Neural progenitor cell (in vitro differentiated cells): Measurements from ENCODE around the gene WNK1. TPM values are rescaled to one million over a fixed set of nuclear protein-coding genes. Genes with fewer than 3 reads are reported as not detected.

Experiments used
- DNase-seq: peaks from one replicate; pipeline ENCODE4 v3.0.0-alpha.2; 2016; ENCODE audit warnings: low spot score
- H2AFZ ChIP-seq: fragments of 200-600 bp; sonication (generic); replicated peaks from 2 replicates; pipeline ENCODE4 v1.6.1; 2016; ENCODE audit warnings: antibody characterized with exemption
- H3F3A ChIP-seq: fragments of 200-600 bp; sonication (generic); 2 replicates; pipeline ENCODE4 v1.6.1; 2016; ENCODE audit warnings: antibody characterized with exemption, low read depth
- H3K27ac ChIP-seq: fragments of 200-600 bp; sonication (generic); 2 replicates; pipeline ENCODE4 v1.5.1; 2016; ENCODE audit warnings: mild to moderate bottlenecking
- H3K27me3 ChIP-seq: fragments of 200-600 bp; sonication (generic); 2 replicates; pipeline ENCODE4 v1.6.1; 2016; ENCODE audit warnings: mild to moderate bottlenecking, moderate library complexity
- H3K36me3 ChIP-seq: fragments of 200-600 bp; sonication (generic); 2 replicates; pipeline ENCODE4 v1.5.1; 2016
- H3K4me1 ChIP-seq: fragments of 200-600 bp; sonication (generic); 2 replicates; pipeline ENCODE4 v1.6.1; 2016; ENCODE audit warnings: mixed run types
- H3K4me2 ChIP-seq: fragments of 200-600 bp; sonication (generic); 2 replicates; pipeline ENCODE4 v1.6.1; 2016
- H3K4me3 ChIP-seq: fragments of 200-600 bp; sonication (generic); 2 replicates; pipeline ENCODE4 v1.5.1; 2016
- H3K79me2 ChIP-seq: fragments of 200-600 bp; sonication (generic); 2 replicates; pipeline ENCODE4 v1.6.1; 2016; ENCODE audit warnings: low read depth
- H3K9ac ChIP-seq: fragments of 200-600 bp; sonication (generic); 2 replicates; pipeline ENCODE4 v1.6.1; 2016
- H3K9me3 ChIP-seq: fragments of 200-600 bp; sonication (generic); 2 replicates; pipeline ENCODE4 v1.5.1; 2016; ENCODE audit warnings: low read depth
- H4K20me1 ChIP-seq: fragments of 200-600 bp; sonication (generic); 2 replicates; pipeline ENCODE4 v1.6.1; 2016; ENCODE audit warnings: low read depth
- H3K27ac Mint-ChIP-seq: 3 replicates; pipeline ENCODE4 v1.8.0; 2021; ENCODE audit warnings: mixed read lengths
- H3K27me3 Mint-ChIP-seq: 2 replicates; pipeline ENCODE4 v1.8.0; 2022; ENCODE audit warnings: low read depth, mild to moderate bottlenecking, inconsistent platforms, moderate library complexity, mixed read lengths; ENCODE audit not compliant: insufficient read depth
- H3K36me3 Mint-ChIP-seq: 3 replicates; pipeline ENCODE4 v1.8.0; 2021; ENCODE audit warnings: mixed read lengths
- H3K4me1 Mint-ChIP-seq: 3 replicates; pipeline ENCODE4 v1.8.0; 2021; ENCODE audit warnings: mixed read lengths
- H3K4me3 Mint-ChIP-seq: 3 replicates; pipeline ENCODE4 v1.8.0; 2021; ENCODE audit warnings: mild to moderate bottlenecking, moderate library complexity, mixed read lengths
- H3K9me3 Mint-ChIP-seq: 3 replicates; pipeline ENCODE4 v1.8.0; 2020; ENCODE audit warnings: mixed read lengths
- EZH2 ChIP-seq: fragments of 200-600 bp; sonication (generic); IDR thresholded peaks from 2 replicates; pipeline ENCODE4 v1.6.1; 2017; ENCODE audit warnings: antibody characterized with exemption, mild to moderate bottlenecking, moderate library complexity
- EZH2phosphoT487 ChIP-seq: fragments of 200-600 bp; sonication (generic); IDR thresholded peaks from 2 replicates; pipeline ENCODE4 v1.6.1; 2017; ENCODE audit warnings: antibody characterized with exemption
- total RNA-seq: library from RNA; depleted of rRNA; stranded (reverse); fragments of >200 nt; gene quantifications from 2 replicates; pipeline ENCODE4 v1.2.3, GENCODE V29; 2015; ENCODE audit warnings: low replicate concordance
- TF ChIP-seq, protein P1 (sequence below): fragments of 200-600 bp; sonication (generic); IDR thresholded peaks from 2 replicates; pipeline ENCODE4 v1.5.1; 2017; ENCODE audit warnings: antibody characterized with exemption, mild to moderate bottlenecking

The WNK1 gene
- total RNA-seq, 1 donor from 2014 or later: 73.1 TPM

DNA sequence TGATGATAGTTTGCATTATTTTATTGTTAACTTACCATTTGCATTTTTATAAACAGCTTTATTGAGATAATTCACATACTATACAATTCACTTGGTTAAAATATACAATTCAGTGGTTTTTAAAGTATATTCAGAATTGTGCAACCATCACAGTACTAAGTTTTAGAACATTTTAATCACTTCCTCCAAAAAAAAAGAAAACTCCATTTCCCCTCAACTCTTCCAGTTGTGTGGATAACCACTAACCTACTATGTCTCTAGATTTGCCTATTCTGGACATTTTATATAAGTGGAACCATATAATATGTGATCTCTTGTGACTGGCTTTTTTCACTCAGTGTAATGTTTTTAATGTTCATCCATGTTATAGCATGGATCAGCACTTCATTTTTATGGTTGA, 41.3 kb downstream of the WNK1 start:
- no peak overlapping the region for H3K4me3 Mint-ChIP-seq
- no peak for TF ChIP-seq EZH2phosphoT487
- TF ChIP-seq, protein P1, sequence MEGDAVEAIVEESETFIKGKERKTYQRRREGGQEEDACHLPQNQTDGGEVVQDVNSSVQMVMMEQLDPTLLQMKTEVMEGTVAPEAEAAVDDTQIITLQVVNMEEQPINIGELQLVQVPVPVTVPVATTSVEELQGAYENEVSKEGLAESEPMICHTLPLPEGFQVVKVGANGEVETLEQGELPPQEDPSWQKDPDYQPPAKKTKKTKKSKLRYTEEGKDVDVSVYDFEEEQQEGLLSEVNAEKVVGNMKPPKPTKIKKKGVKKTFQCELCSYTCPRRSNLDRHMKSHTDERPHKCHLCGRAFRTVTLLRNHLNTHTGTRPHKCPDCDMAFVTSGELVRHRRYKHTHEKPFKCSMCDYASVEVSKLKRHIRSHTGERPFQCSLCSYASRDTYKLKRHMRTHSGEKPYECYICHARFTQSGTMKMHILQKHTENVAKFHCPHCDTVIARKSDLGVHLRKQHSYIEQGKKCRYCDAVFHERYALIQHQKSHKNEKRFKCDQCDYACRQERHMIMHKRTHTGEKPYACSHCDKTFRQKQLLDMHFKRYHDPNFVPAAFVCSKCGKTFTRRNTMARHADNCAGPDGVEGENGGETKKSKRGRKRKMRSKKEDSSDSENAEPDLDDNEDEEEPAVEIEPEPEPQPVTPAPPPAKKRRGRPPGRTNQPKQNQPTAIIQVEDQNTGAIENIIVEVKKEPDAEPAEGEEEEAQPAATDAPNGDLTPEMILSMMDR: no peak
- no peak for TF ChIP-seq EZH2
- no peaks in the 10 kb centered on the region for H3K4me1 ChIP-seq
- no peak for DNase-seq
- peaks cover 71% of the 10 kb centered on the region for H4K20me1 ChIP-seq
- H3K9me3 Mint-ChIP-seq: no peaks in the 10 kb centered on the region
- H3K36me3 ChIP-seq: no peaks in the 10 kb centered on the region
- H3F3A ChIP-seq: peaks cover 9% of the 10 kb centered on the region
- H2AFZ ChIP-seq: no peak overlapping the region
- peaks cover 17% of the 10 kb centered on the region for H3K36me3 Mint-ChIP-seq
- H3K9me3 ChIP-seq: no peaks in the 10 kb centered on the region
- H3K27ac ChIP-seq: no peak overlapping the region
- H3K79me2 ChIP-seq: peaks cover 100% of the 10 kb centered on the region
- H3K4me1 Mint-ChIP-seq: no peaks in the 10 kb centered on the region
- no peaks in the 10 kb centered on the region for H3K27me3 ChIP-seq
- H3K27me3 Mint-ChIP-seq: no peaks in the 10 kb centered on the region
- H3K9ac ChIP-seq: no peak overlapping the region
- no peak overlapping the region for H3K4me3 ChIP-seq
- H3K4me2 ChIP-seq: no peak overlapping the region
- no peak overlapping the region for H3K27ac Mint-ChIP-seq

DNA sequence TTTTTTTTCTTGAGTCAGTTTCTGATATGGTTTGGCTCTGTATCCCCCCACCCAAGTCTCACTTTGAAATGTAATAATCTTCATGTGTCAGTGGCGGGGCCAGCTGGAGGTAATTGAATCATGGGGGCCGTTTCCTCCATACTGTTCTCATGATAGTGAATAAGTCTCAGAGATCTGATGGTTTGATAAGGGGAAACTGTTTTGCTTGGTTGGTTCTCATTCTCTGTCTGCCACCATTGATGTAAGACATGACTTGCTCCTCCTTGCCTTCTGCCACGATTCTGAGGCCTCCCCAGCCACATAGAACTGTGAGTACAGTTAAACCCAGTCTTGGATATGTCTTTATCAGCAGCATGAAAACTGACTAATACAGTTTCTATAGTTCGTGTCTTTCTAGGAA, 42.9 kb downstream of the WNK1 start:
- H3K4me3 ChIP-seq: no peak overlapping the region
- no peaks in the 10 kb centered on the region for H3K9me3 Mint-ChIP-seq
- H3K4me1 ChIP-seq: no peaks in the 10 kb centered on the region
- DNase-seq: no peak
- H3K4me1 Mint-ChIP-seq: no peaks in the 10 kb centered on the region
- no peak overlapping the region for H3K27ac ChIP-seq
- H3K36me3 Mint-ChIP-seq: peaks cover 17% of the 10 kb centered on the region
- H3K4me2 ChIP-seq: no peak overlapping the region
- no peak overlapping the region for H3K9ac ChIP-seq
- TF ChIP-seq, protein P1: no peak
- TF ChIP-seq EZH2: no peak
- no peak for TF ChIP-seq EZH2phosphoT487
- H3K27ac Mint-ChIP-seq: no peak overlapping the region
- no peaks in the 10 kb centered on the region for H3K27me3 ChIP-seq
- H3K27me3 Mint-ChIP-seq: no peaks in the 10 kb centered on the region
- no peak overlapping the region for H2AFZ ChIP-seq
- no peak overlapping the region for H3K4me3 Mint-ChIP-seq
- H3F3A ChIP-seq: peaks cover 5% of the 10 kb centered on the region
- no peaks in the 10 kb centered on the region for H3K36me3 ChIP-seq
- peaks cover 100% of the 10 kb centered on the region for H3K79me2 ChIP-seq
- H3K9me3 ChIP-seq: no peaks in the 10 kb centered on the region
- peaks cover 56% of the 10 kb centered on the region for H4K20me1 ChIP-seq

DNA sequence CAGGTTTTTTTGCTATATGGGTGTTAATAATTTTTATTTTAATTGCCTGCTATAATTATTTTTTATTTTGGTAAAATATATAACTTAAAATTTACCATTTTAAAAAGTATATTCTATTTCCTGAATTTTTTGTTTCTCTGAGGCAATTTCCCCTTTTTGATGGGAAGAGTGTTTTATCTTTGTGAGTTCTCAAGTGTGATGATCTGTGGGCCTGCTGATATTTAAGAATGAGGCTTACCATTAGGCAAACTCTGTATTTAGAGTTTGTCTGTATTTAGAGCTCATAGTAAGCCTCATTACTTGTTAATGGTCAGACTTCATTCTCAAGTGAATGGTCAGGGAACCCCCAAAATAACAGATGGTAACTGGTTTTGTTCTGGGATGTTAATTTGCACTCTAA, 48.0 kb downstream of the WNK1 start:
- Mint-ChIP-seq H3K27me3 (no peaks in the 10 kb centered on the region), H3K36me3 (peaks cover 11% of the 10 kb centered on the region), H3K4me3 (no peak overlapping the region), H3K9me3 (no peaks in the 10 kb centered on the region), H3K4me1 (peaks cover 3% of the 10 kb centered on the region), H3K27ac (no peak overlapping the region)
- H3K4me1 ChIP-seq: no peaks in the 10 kb centered on the region
- no peak overlapping the region for H3K9ac ChIP-seq
- H3K36me3 ChIP-seq: no peaks in the 10 kb centered on the region
- H3K4me3 ChIP-seq: no peak overlapping the region
- H3K9me3 ChIP-seq: no peaks in the 10 kb centered on the region
- peaks cover 100% of the 10 kb centered on the region for H3K79me2 ChIP-seq
- peaks cover 60% of the 10 kb centered on the region for H4K20me1 ChIP-seq
- DNase-seq: no peak
- no peaks in the 10 kb centered on the region for H3K27me3 ChIP-seq
- H3K27ac ChIP-seq: no peak overlapping the region
- H2AFZ ChIP-seq: no peak overlapping the region
- H3K4me2 ChIP-seq: no peak overlapping the region
- TF ChIP-seq EZH2phosphoT487 (no peak), EZH2 (no peak)
- TF ChIP-seq, protein P1: no peak
- H3F3A ChIP-seq: no peaks in the 10 kb centered on the region
